Prostate gland (tissue), 2 donors: ENCODE data around the gene DEAF1. TPM values are rescaled to one million over a fixed set of nuclear protein-coding genes. Genes with fewer than 3 reads are reported as not detected.

Experiments
- DNase-seq: peaks from one replicate; pipeline ENCODE4 v3.0.0-alpha.2; 2019; ENCODE audit warnings: low spot score
- H3K27ac ChIP-seq, 2 donors: fragments of 200-600 bp; sonication (generic); 2 replicates each; pipeline ENCODE4 v1.5.1; 2017 to 2019
- H3K27me3 ChIP-seq: fragments of 200-600 bp; sonication (generic); replicated peaks from 2 replicates; pipeline ENCODE4 v1.5.1; 2019; ENCODE audit not compliant: insufficient read depth
- H3K36me3 ChIP-seq, 2 donors: fragments of 200-600 bp; sonication (generic); 1 replicate in 1 of 2; 2 replicates in 1 of 2; pipeline versions ENCODE4 v1.5.1 to v1.8.1; 2017 to 2019
- H3K4me1 ChIP-seq: fragments of 200-600 bp; sonication (generic); replicated peaks from 2 replicates; pipeline ENCODE4 v1.5.1; 2019
- H3K4me3 ChIP-seq, 2 donors: fragments of 200-600 bp; sonication (generic); 2 replicates each; pipeline ENCODE4 v1.5.1; 2017 to 2019
- H3K9me3 ChIP-seq: fragments of 200-600 bp; sonication (generic); 2 replicates; pipeline ENCODE4 v1.5.1; 2017
- CTCF ChIP-seq, 4 experiments: fragments of 200-600 bp in 2 of 4; fragments of 450-650 bp in 2 of 4; sonication (generic) in 2 of 4; IDR thresholded peaks; 1 replicate in 3 of 4; 2 replicates in 1 of 4; pipeline ENCODE4 v1.5.1; 2016 to 2019; ENCODE audit warnings: antibody characterized with exemption in 4 of 4, mild to moderate bottlenecking in 2 of 4, moderate library complexity in 2 of 4
- POLR2A ChIP-seq: fragments of 450-650 bp; IDR thresholded peaks from one replicate; pipeline ENCODE4 v1.6.1; 2016; ENCODE audit warnings: antibody characterized with exemption, mild to moderate bottlenecking
- POLR2AphosphoS5 ChIP-seq: sonication (generic); formaldehyde crosslinking; IDR thresholded peaks from one replicate; pipeline ENCODE4 v1.6.1; 2017; ENCODE audit warnings: antibody characterized with exemption
- WGBS: methylation state at CpG from one replicate; pipeline ENCODE4 v1.1.5; 2018; 5-methylcytosine and 5-hydroxymethylcytosine counted together
- intact Hi-C: fragments of 100-400 bp; cut with DNase I; formaldehyde crosslinking; loops from one replicate; pipeline ENCODE4 v1.14.2; 2022
- total RNA-seq, 2 donors: library from RNA; depleted of rRNA; stranded (reverse); fragments of >200 nt; gene quantifications; one replicate each; pipeline ENCODE4 v1.1.0, GENCODE V29; 2016

The DEAF1 gene
- total RNA-seq, 2 donors from 2014 or later: 53.5 to 102 TPM

- no peaks in the 10 kb centered on the region for H3K4me1 ChIP-seq
- H3K4me3 ChIP-seq: peak overlapping the region; percentile 4 to 33
- H3K36me3 ChIP-seq: no peaks in the 10 kb centered on the region
- intact Hi-C loops: no loop called here
- TF ChIP-seq CTCF (IDR thresholded peaks at IDR 0.05): no peak
- no peaks in the 10 kb centered on the region for H3K9me3 ChIP-seq
- 46% methylated on average over 55 of the region's 55 CpGs for WGBS
- no peaks in the 10 kb centered on the region for H3K27me3 ChIP-seq
- no peak for DNase-seq
- no peak overlapping the region for H3K27ac ChIP-seq
These were observed 57.2 kb downstream of the DEAF1 start for GRCh38 chr11:637593-638521.

GRCh38 chr11:637333-637592, 57.8 kb downstream of the DEAF1 start:
- Histone ChIP-seq H3K27me3 (no peaks in the 10 kb centered on the region), H3K9me3 (no peaks in the 10 kb centered on the region), H3K4me1 (no peaks in the 10 kb centered on the region), H3K27ac (no peak overlapping the region), H3K4me3 (peak overlapping the region; percentile 4 to 33), H3K36me3 (no peaks in the 10 kb centered on the region)
- WGBS: 5% methylated on average over 21 of the region's 34 CpGs
- intact Hi-C loops: no loop called here
- TF ChIP-seq CTCF (IDR thresholded peaks at IDR 0.05) (no peak), POLR2A (no peak), POLR2AphosphoS5 (no peak)
- DNase-seq: no peak

- intact Hi-C loops: no loop called here
- no peaks in the 10 kb centered on the region for H3K4me1 ChIP-seq
- peak within 1 kb of the TSS; percentile 4 to 33 for H3K4me3 ChIP-seq
- H3K27me3 ChIP-seq: no peaks in the 10 kb centered on the region
- 21% methylated on average over 91 of the region's 100 CpGs for WGBS
- H3K36me3 ChIP-seq: no peaks in the 10 kb centered on the region
- H3K9me3 ChIP-seq: no peaks in the 10 kb centered on the region
- no peak for TF ChIP-seq POLR2AphosphoS5
- DNase-seq: no peak
- H3K27ac ChIP-seq: no peak within 1 kb of the TSS
These were observed 58.3 kb downstream of the DEAF1 start, which contains the start of gene DRD4 for GRCh38 chr11:636511-637332. Gene DRD4 (plus strand): TSS chr11:637269. CDS start chr11:637305, 36 bp downstream.

- intact Hi-C loops: no loop called here
- Histone ChIP-seq H3K4me3 (no peak overlapping the region), H3K9me3 (no peaks in the 10 kb centered on the region), H3K27ac (no peak overlapping the region), H3K36me3 (no peaks in the 10 kb centered on the region), H3K4me1 (no peaks in the 10 kb centered on the region), H3K27me3 (no peaks in the 10 kb centered on the region)
- WGBS: 87% methylated on average over 22 of the region's 22 CpGs
- no peak for TF ChIP-seq CTCF (IDR thresholded peaks at IDR 0.05)
- no peak for TF ChIP-seq POLR2AphosphoS5
- no peak for TF ChIP-seq POLR2A
- no peak for DNase-seq
These were observed 59.0 kb downstream of the DEAF1 start for GRCh38 chr11:635945-636510.

GRCh38 chr11:630871-631270, 64.2 kb downstream of the DEAF1 start:
- WGBS: 94% methylated on average over 5 of the region's 5 CpGs
- H3K4me1 ChIP-seq: no peaks in the 10 kb centered on the region
- H3K36me3 ChIP-seq: no peaks in the 10 kb centered on the region
- H3K27ac ChIP-seq: no peak overlapping the region
- no peaks in the 10 kb centered on the region for H3K27me3 ChIP-seq
- TF ChIP-seq POLR2A (no peak), CTCF (IDR thresholded peaks at IDR 0.05) (no peak), POLR2AphosphoS5 (no peak)
- no peak overlapping the region for H3K4me3 ChIP-seq
- no peaks in the 10 kb centered on the region for H3K9me3 ChIP-seq
- intact Hi-C loops: no loop called here
- DNase-seq: no peak
